Tibial nerve (tissue), 4 donors: Measurements from ENCODE around the gene DDX21.

Experiments used
- CTCF ChIP-seq, 5 experiments: fragments of 200-600 bp in 3 of 5; fragments of 450-650 bp in 2 of 5; sonication (generic) in 3 of 5; IDR thresholded peaks; one replicate each; pipeline ENCODE4 v1.5.1; 2016 to 2019; ENCODE audit warnings: antibody characterized with exemption in 5 of 5, mild to moderate bottlenecking in 3 of 5, moderate library complexity in 2 of 5
- EP300 ChIP-seq, 2 donors: sonication (generic); formaldehyde crosslinking; IDR thresholded peaks; one replicate each; pipeline ENCODE4 v1.6.1; 2017; ENCODE audit warnings: antibody characterized with exemption in 2 of 2, mild to moderate bottlenecking in 1 of 2
- POLR2A ChIP-seq, 2 donors: fragments of 450-650 bp; IDR thresholded peaks; one replicate each; pipeline ENCODE4 v1.6.1; 2017; ENCODE audit warnings: antibody characterized with exemption in 2 of 2, mild to moderate bottlenecking in 2 of 2, moderate library complexity in 2 of 2

- TF ChIP-seq POLR2A (IDR thresholded peaks at IDR 0.05): no peak
- no peak for TF ChIP-seq CTCF (IDR thresholded peaks at IDR 0.05)
- TF ChIP-seq EP300 (IDR thresholded peaks at IDR 0.05): no peak
These were observed 1.1 kb upstream of the DDX21 start for GRCh38 chr10:68954904-68955303.
